GM18526 (cell line): ENCODE results near the gene AP5S1.

ENCODE experiments used
- POLR2A ChIP-seq: IDR thresholded peaks from 3 replicates; pipeline ENCODE4 v1.6.1; 2011; ENCODE audit not compliant: insufficient read length; ENCODE audit errors: extremely low read depth

AP5S1 gene

GRCh38 chr20:3818155-3819151, 1.9 kb upstream of the AP5S1 start:
- TF ChIP-seq POLR2A = no peak

- TF ChIP-seq POLR2A = no peak
Observed at GRCh38 chr20:3819411-3820047, 818 bp upstream of the AP5S1 start.

GRCh38 chr20:3820901-3821727, 767 bp downstream of the AP5S1 start:
- TF ChIP-seq POLR2A = no peak

- no peak for TF ChIP-seq POLR2A
Observed at GRCh38 chr20:3821996-3822395, 1.6 kb downstream of the AP5S1 start.

GRCh38 chr20:3823881-3824280, 3.5 kb downstream of the AP5S1 start:
- no peak for TF ChIP-seq POLR2A

- no peak for TF ChIP-seq POLR2A
Observed at GRCh38 chr20:3825526-3825925, 5.2 kb downstream of the AP5S1 start.

GRCh38 chr20:3826420-3826819, 6.1 kb downstream of the AP5S1 start:
- TF ChIP-seq POLR2A = no peak

GRCh38 chr20:3828798-3829197, 8.5 kb downstream of the AP5S1 start:
- no peak for TF ChIP-seq POLR2A

- no peak for TF ChIP-seq POLR2A
Observed at GRCh38 chr20:3836132-3836531, 15.8 kb downstream of the AP5S1 start.

- TF ChIP-seq POLR2A = no peak
Observed at GRCh38 chr20:3839328-3839727, 19.0 kb downstream of the AP5S1 start.

- no peak for TF ChIP-seq POLR2A
Observed at GRCh38 chr20:3842348-3842930, 22.1 kb downstream of the AP5S1 start.

GRCh38 chr20:3843490-3843889, 23.1 kb downstream of the AP5S1 start:
- TF ChIP-seq POLR2A = no peak

- TF ChIP-seq POLR2A = no peak
Observed at GRCh38 chr20:3846378-3846739, 26.0 kb downstream of the AP5S1 start.

GRCh38 chr20:3846740-3847428, 26.5 kb downstream of the AP5S1 start, which contains the start of gene MAVS:
TSS of gene MAVS (plus strand) at chr20:3846834. CDS start at chr20:3854625, 7,791 bp downstream.
- peak; percentile 89 for TF ChIP-seq POLR2A
